GM23248 (cell line): ENCODE data around the gene PTPRF. TPM values are rescaled to one million over a fixed set of nuclear protein-coding genes. Genes with fewer than 3 reads are reported as not detected.

ENCODE experiments used
- DNase-seq: peaks from one replicate; pipeline ENCODE4 v3.0.0-alpha.2; 2015
- H2AFZ ChIP-seq: fragments of 200-600 bp; sonication (generic); 2 replicates; pipeline ENCODE4 v1.6.1; 2016; ENCODE audit warnings: antibody characterized with exemption
- H3F3A ChIP-seq: fragments of 200-600 bp; sonication (generic); 2 replicates; pipeline ENCODE4 v1.6.1; 2016; ENCODE audit warnings: mild to moderate bottlenecking, antibody characterized with exemption, mixed run types; ENCODE audit not compliant: insufficient read depth
- H3K27ac ChIP-seq: fragments of 200-600 bp; sonication (generic); 2 replicates; pipeline ENCODE4 v1.5.1; 2016; ENCODE audit warnings: mild to moderate bottlenecking
- H3K27me3 ChIP-seq: fragments of 200-600 bp; sonication (generic); replicated peaks from 2 replicates; pipeline ENCODE4 v1.6.1; 2016; ENCODE audit warnings: mild to moderate bottlenecking; ENCODE audit not compliant: insufficient read depth
- H3K36me3 ChIP-seq: fragments of 200-600 bp; sonication (generic); 2 replicates; pipeline ENCODE4 v1.6.1; 2016; ENCODE audit warnings: low read depth, mild to moderate bottlenecking
- H3K4me1 ChIP-seq: fragments of 200-600 bp; sonication (generic); 2 replicates; pipeline ENCODE4 v1.6.1; 2016; ENCODE audit warnings: mild to moderate bottlenecking; ENCODE audit not compliant: insufficient read depth
- H3K4me2 ChIP-seq: fragments of 200-600 bp; sonication (generic); one replicate; pipeline ENCODE4 v1.6.1; 2016; ENCODE audit warnings: mild to moderate bottlenecking; ENCODE audit not compliant: unreplicated experiment
- H3K4me3 ChIP-seq: fragments of 200-600 bp; sonication (generic); 2 replicates; pipeline ENCODE4 v1.5.1; 2016; ENCODE audit warnings: mild to moderate bottlenecking
- H3K79me2 ChIP-seq: fragments of 200-600 bp; sonication (generic); 2 replicates; pipeline ENCODE4 v1.6.1; 2016; ENCODE audit warnings: mild to moderate bottlenecking; ENCODE audit not compliant: insufficient read depth
- H3K9ac ChIP-seq: fragments of 200-600 bp; sonication (generic); 2 replicates; pipeline ENCODE4 v1.6.1; 2016; ENCODE audit warnings: mild to moderate bottlenecking
- H3K9me2 ChIP-seq: fragments of 200-600 bp; sonication (generic); 2 replicates; pipeline ENCODE4 v1.6.1; 2016; ENCODE audit warnings: mixed run types, mild to moderate bottlenecking, moderate library complexity; ENCODE audit not compliant: insufficient read depth
- H3K9me3 ChIP-seq: fragments of 200-600 bp; sonication (generic); one replicate; pipeline ENCODE4 v1.6.1; 2017; ENCODE audit warnings: low read depth
- H4K20me1 ChIP-seq: fragments of 200-600 bp; sonication (generic); 2 replicates; pipeline ENCODE4 v1.6.0; 2016; ENCODE audit not compliant: insufficient read depth
- EZH2 ChIP-seq: fragments of 200-600 bp; sonication (generic); IDR thresholded peaks from 2 replicates; pipeline ENCODE4 v1.6.1; 2018; ENCODE audit warnings: antibody characterized with exemption, mild to moderate bottlenecking; ENCODE audit not compliant: insufficient read depth, poor library complexity, severe bottlenecking
- EZH2phosphoT487 ChIP-seq: fragments of 200-600 bp; sonication (generic); IDR thresholded peaks from 2 replicates; pipeline ENCODE4 v1.6.1; 2018; ENCODE audit warnings: antibody characterized with exemption, moderate library complexity, mild to moderate bottlenecking, low read depth; ENCODE audit not compliant: insufficient read depth
- WGBS, 2 experiments: methylation state at CpG; one replicate each; pipeline ENCODE4 v1.1.6; 2015 to 2017; ENCODE audit warnings: low lambda C conversion rate in 2 of 2, low coverage in 1 of 2; ENCODE audit errors: missing lambda C conversion rate in 2 of 2; 5-methylcytosine and 5-hydroxymethylcytosine counted together
- in situ Hi-C: fragments of 300-500 bp; cut with MboI; formaldehyde crosslinking; loops from 2 replicates; pipeline ENCODE4 v1.15.0; 2020
- polyA plus RNA-seq: library from polyadenylated mRNA; unstranded; fragments of >200 nt; fragmentation: Nextera tagmentation; extraction: Ambion mirVana; gene quantifications from 2 replicates; pipeline ENCODE4 v1.2.1, GENCODE V29; 2016
- total RNA-seq: library from RNA; depleted of rRNA; stranded (reverse); fragments of >200 nt; shearing (Covaris generic); gene quantifications from 2 replicates; pipeline ENCODE4 v1.2.3, GENCODE V29; 2014

Gene PTPRF
- total and polyA plus RNA-seq, 2 experiments from 2014 or later = 14.0 to 15.0 TPM

DNA sequence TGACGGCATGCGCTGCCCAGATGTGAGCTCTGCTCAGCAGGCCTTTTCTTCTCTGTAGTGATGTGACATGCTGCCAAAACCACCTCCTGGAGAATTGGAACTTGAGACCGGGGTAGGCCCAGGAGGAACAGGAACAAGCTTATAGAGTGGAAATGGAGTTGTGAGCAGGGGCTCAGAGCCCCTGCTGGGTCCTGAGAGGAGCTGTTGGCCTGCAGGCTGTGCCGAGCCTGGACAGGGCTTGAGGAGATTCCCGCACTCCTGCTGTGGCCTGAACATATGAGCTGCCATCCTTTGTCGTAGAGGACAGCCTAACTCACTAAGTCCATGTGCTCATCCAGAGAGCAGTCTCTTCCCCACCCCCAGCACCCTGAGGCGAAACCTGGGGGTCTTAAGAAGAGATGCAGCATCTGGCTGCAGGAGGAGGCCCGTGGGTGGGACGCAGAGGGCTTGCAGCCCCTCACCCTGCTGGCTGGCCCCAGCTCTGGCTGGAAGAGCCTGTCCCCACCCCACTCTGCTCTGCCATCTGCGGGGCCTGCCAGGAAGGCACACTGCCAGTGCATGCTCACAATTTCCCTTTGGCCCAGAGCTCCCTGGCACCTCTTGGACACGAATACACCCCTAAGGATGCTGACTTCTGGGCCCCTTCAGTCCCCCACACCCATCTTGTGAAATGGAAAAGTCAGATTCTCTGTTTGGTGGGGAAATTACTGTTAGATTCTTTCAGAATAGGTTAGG is 42.5 kb downstream of the PTPRF start:
- Histone ChIP-seq H3K27me3 (no peaks in the 10 kb centered on the region), H3K36me3 (no peaks in the 10 kb centered on the region), H3K4me1 (no peaks in the 10 kb centered on the region), H3K9me2 (no peaks in the 10 kb centered on the region), H2AFZ (no peak overlapping the region), H3K4me3 (no peak overlapping the region), H3K79me2 (no peaks in the 10 kb centered on the region), H3K4me2 (no peak overlapping the region), H3K9ac (no peak overlapping the region), H4K20me1 (no peaks in the 10 kb centered on the region), H3K27ac (no peak overlapping the region), H3K9me3 (no peaks in the 10 kb centered on the region), H3F3A (no peaks in the 10 kb centered on the region)
- DNase-seq = no peak
- no peak for TF ChIP-seq EZH2phosphoT487
- no peak for TF ChIP-seq EZH2
- in situ Hi-C loops = no loop called here
- WGBS, 2 experiments = 70 to 71% methylated on average over 11 of the region's 11 CpGs

DNA sequence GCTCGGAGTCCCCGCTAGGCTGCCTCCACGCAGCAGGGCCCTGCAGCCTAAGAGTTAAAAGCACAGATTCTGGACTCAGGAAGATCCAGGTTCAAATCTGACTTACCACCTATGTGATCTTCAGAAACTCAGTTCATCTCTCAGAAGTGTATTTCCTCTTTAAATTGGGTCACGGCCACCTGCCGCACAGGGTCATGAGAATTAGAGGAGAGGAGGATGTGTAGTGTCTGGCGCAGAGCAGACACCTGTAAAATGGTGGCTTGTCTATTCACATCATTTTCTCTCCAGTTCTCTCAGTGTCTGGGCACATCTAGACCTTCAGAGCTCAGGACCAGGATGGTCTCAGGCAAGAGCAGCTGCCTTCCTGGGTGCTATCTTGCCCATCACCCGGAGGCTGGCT is 45.8 kb downstream of the PTPRF start:
- Histone ChIP-seq H3K9me3 (no peaks in the 10 kb centered on the region), H3F3A (no peaks in the 10 kb centered on the region), H3K4me2 (no peak overlapping the region), H3K4me3 (no peak overlapping the region), H3K9ac (no peak overlapping the region), H3K36me3 (no peaks in the 10 kb centered on the region), H4K20me1 (no peaks in the 10 kb centered on the region), H3K79me2 (no peaks in the 10 kb centered on the region), H3K27ac (no peak overlapping the region), H3K9me2 (no peaks in the 10 kb centered on the region), H2AFZ (no peak overlapping the region), H3K4me1 (no peaks in the 10 kb centered on the region), H3K27me3 (no peaks in the 10 kb centered on the region)
- in situ Hi-C loops = no loop called here
- TF ChIP-seq EZH2 = no peak
- TF ChIP-seq EZH2phosphoT487 = no peak
- 95 to 98% methylated on average over 7 of the region's 7 CpGs for WGBS, 2 experiments
- DNase-seq = no peak

DNA sequence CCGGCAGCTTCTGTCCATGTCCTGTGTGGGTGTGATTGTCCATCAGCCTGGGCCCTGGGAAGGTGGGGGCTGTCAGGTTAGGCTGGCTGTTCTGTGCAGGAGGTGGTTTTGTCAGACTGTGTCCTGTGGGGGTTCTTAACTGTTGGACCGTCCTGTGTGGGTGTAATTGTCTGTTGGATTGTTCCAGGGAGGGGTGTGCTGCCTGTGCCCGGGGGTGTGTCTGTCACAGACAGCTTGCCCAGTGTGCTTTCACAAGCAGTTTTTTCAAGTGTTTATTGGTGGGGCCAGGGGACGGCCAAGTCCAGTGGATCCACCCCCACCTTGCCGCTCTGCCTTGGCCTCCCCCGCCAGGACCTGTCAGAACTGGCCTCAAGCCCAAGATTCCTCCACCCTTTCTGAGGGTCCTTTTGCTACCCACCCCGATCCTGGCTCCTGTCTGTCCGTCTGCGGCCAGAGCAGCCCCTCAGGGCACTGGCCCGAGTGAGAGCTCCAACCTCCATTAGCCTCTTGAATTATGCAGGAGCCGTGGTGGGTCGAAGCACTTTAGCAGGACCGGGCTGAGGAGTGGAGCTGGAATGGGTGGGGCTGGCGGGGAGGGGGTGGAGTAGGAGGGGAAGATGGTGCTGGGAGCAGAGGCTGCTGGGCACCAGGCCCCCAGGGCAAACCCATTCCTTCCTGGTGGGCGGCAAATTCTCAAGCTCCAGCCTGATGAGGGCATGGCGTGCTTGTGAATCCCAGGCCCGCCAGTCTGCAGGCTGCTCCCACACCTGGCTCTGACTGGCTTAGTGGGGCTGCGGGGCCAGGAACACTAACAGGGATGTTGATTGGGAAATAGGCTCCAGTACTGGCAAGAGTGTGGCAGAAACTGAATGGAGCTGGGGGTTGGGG is 47.2 kb downstream of the PTPRF start:
- Histone ChIP-seq H3K4me1 (peaks cover 3% of the 10 kb centered on the region; the same call in 1 of the 2 replicates), H3K79me2 (no peaks in the 10 kb centered on the region), H3K9ac (no peak overlapping the region), H3K9me3 (no peaks in the 10 kb centered on the region), H3K27ac (no peak overlapping the region), H3K4me3 (no peak overlapping the region), H3K4me2 (no peak overlapping the region), H3K9me2 (no peaks in the 10 kb centered on the region), H3F3A (no peaks in the 10 kb centered on the region), H3K36me3 (no peaks in the 10 kb centered on the region), H2AFZ (no peak overlapping the region), H3K27me3 (no peaks in the 10 kb centered on the region), H4K20me1 (no peaks in the 10 kb centered on the region)
- DNase-seq = no peak
- no peak for TF ChIP-seq EZH2phosphoT487
- no peak for TF ChIP-seq EZH2
- in situ Hi-C loops = no loop called here
- 59 to 60% methylated on average over 18 of the region's 18 CpGs for WGBS, 2 experiments

DNA sequence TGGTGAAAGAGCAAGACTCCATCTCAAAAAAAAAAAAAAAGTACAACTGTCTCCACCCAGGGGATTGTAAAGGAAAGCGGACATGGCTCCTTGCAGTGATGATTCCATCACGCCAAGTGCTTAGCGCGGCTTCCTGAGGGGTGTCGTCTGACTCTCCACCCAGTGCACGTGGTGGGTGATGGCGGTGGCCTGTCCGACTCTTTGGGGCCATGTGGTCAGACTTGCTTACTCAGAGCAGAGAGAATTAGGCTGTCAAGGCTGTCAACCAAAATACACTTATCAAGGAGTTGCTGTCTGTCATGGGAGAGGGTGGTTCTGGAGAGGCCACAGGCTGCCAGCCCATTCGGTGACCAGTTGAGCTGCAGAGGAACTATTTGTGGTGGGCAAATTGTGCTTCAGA is 49.4 kb downstream of the PTPRF start:
- 85% methylated on average over 9 of the region's 9 CpGs for WGBS, 2 experiments
- TF ChIP-seq EZH2phosphoT487 = no peak
- no peak for TF ChIP-seq EZH2
- Histone ChIP-seq H3K9me3 (no peaks in the 10 kb centered on the region), H2AFZ (no peak overlapping the region), H3K4me2 (no peak overlapping the region), H4K20me1 (no peaks in the 10 kb centered on the region), H3K79me2 (no peaks in the 10 kb centered on the region), H3K36me3 (no peaks in the 10 kb centered on the region), H3K27ac (no peak overlapping the region), H3K9ac (no peak overlapping the region), H3F3A (no peaks in the 10 kb centered on the region), H3K9me2 (no peaks in the 10 kb centered on the region), H3K27me3 (no peaks in the 10 kb centered on the region), H3K4me3 (no peak overlapping the region), H3K4me1 (peaks cover 3% of the 10 kb centered on the region; the same call in 1 of the 2 replicates)
- DNase-seq = no peak
- in situ Hi-C loops = no loop called here
